ENCODE data around the gene GCAT. TPM values are rescaled to one million over a fixed set of nuclear protein-coding genes. Genes with fewer than 3 reads are reported as not detected.

GCAT gene
- total RNA-seq, 1 donor from 2014 or later = 14.3 TPM

DNA sequence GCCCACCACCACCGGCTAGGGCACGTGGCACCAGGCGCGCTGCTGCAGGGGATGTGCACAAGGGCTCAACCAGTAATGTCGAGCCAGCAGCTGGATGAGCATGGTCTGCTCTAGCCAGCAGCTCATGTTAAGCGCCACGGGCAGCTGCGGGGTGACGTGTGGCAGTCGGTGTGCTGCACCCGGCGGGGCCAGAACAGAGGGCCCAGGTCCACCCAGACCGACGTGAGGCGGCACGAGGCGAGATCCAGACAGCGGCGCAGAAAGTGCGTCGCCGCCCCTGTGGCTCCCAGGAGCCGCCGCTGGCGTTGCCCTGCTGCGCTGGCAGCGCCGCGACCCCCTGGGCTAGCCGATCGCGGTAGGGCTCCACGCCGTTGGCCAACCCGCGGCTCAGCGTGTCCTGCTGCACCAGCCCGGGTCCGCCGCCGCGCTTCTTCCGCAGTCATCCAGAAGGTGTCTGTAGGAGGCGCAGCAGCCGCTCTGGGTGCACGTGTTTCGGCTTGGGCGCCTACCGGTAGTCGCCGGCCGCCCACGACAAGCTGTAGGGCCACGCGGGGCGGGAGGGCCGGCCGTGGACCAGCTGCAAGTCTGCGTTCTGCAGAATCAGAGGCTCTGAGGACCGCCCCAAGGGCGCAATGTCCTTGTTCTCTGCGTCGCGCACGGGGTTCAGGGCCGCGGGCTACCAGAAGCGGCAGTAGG is 10.8 kb downstream of the GCAT start:
- no peak overlapping the region for H3K4me3 Mint-ChIP-seq (ENCODE audit: unreplicated experiment)
- peaks cover 4% of the 10 kb centered on the region for H3K36me3 Mint-ChIP-seq (ENCODE audit: low read depth, unreplicated experiment)
- DNase-seq (ENCODE audit: low read depth) (peak; percentile 45), FAIRE-seq (no peak)
- H3K27ac Mint-ChIP-seq (ENCODE audit: unreplicated experiment) = no peak overlapping the region
- Histone ChIP-seq H3K9ac (ENCODE audit: low read length) (no peak overlapping the region), H4K20me1 (ENCODE audit: insufficient read depth, low read length) (no peaks in the 10 kb centered on the region), H3K36me3 (ENCODE audit: insufficient read depth, low read length) (no peaks in the 10 kb centered on the region), H3K27ac (ENCODE audit: low read depth, low read length) (no peak overlapping the region), H3K9me3 (ENCODE audit: insufficient read depth, low read depth, low read length) (no peaks in the 10 kb centered on the region), H3K4me2 (ENCODE audit: low read length) (peak overlapping the region; percentile 85), H3K4me3 (ENCODE audit: insufficient read depth, low read depth, low read length) (peak overlapping the region; percentile 20), H3K4me1 (ENCODE audit: insufficient read depth, low read length) (peaks cover 18% of the 10 kb centered on the region), H3K27me3 (ENCODE audit: insufficient read depth, low read length) (peaks cover 13% of the 10 kb centered on the region), H2AFZ (ENCODE audit: low read depth, low read length) (peak overlapping the region; percentile 75), H3K79me2 (ENCODE audit: insufficient read depth, low read length) (no peaks in the 10 kb centered on the region)
- TF ChIP-seq, protein P1, sequence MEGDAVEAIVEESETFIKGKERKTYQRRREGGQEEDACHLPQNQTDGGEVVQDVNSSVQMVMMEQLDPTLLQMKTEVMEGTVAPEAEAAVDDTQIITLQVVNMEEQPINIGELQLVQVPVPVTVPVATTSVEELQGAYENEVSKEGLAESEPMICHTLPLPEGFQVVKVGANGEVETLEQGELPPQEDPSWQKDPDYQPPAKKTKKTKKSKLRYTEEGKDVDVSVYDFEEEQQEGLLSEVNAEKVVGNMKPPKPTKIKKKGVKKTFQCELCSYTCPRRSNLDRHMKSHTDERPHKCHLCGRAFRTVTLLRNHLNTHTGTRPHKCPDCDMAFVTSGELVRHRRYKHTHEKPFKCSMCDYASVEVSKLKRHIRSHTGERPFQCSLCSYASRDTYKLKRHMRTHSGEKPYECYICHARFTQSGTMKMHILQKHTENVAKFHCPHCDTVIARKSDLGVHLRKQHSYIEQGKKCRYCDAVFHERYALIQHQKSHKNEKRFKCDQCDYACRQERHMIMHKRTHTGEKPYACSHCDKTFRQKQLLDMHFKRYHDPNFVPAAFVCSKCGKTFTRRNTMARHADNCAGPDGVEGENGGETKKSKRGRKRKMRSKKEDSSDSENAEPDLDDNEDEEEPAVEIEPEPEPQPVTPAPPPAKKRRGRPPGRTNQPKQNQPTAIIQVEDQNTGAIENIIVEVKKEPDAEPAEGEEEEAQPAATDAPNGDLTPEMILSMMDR (IDR thresholded peaks at IDR 0.05; ENCODE audit: insufficient read depth, low read depth, low read length) = no peak
- TF ChIP-seq EZH2 (IDR thresholded peaks at IDR 0.05; ENCODE audit: insufficient read depth, low read length) = no peak
- H3K27me3 Mint-ChIP-seq (ENCODE audit: low read depth, unreplicated experiment) = peaks cover 29% of the 10 kb centered on the region
- peaks cover 2% of the 10 kb centered on the region for H3K4me1 Mint-ChIP-seq (ENCODE audit: low read depth, unreplicated experiment)
- no peaks in the 10 kb centered on the region for H3K9me3 Mint-ChIP-seq (ENCODE audit: unreplicated experiment)

DNA sequence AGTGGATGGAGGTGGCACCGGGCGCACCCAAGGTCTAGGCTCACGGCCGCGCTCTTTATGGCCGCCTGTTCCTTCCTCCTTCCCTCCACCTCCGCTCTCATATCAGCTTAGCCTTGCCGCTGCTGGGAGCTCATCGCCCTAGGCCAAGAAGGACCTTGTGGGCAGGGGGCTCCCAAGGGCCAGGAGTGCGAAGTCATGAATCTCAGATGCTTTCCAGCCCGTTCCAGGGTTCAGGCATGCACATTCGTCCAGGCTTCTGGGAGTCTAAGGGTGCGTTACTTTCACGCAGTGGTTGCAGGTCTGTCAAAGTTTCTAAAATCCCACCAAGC is 11.3 kb downstream of the GCAT start:
- H3K4me2 ChIP-seq (ENCODE audit: low read length) = peak overlapping the region; percentile 85
- H4K20me1 ChIP-seq (ENCODE audit: insufficient read depth, low read length) = no peaks in the 10 kb centered on the region
- H3K4me3 Mint-ChIP-seq (ENCODE audit: unreplicated experiment) = no peak overlapping the region
- H3K9me3 ChIP-seq (ENCODE audit: insufficient read depth, low read depth, low read length) = no peaks in the 10 kb centered on the region
- FAIRE-seq = no peak
- H3K27me3 Mint-ChIP-seq (ENCODE audit: low read depth, unreplicated experiment) = peaks cover 34% of the 10 kb centered on the region
- H3K79me2 ChIP-seq (ENCODE audit: insufficient read depth, low read length) = no peaks in the 10 kb centered on the region
- no peak overlapping the region for H3K27ac Mint-ChIP-seq (ENCODE audit: unreplicated experiment)
- H2AFZ ChIP-seq (ENCODE audit: low read depth, low read length) = peak overlapping the region; percentile 75
- peaks cover 2% of the 10 kb centered on the region for H3K4me1 Mint-ChIP-seq (ENCODE audit: low read depth, unreplicated experiment)
- TF ChIP-seq, protein P1 (IDR thresholded peaks at IDR 0.05; ENCODE audit: insufficient read depth, low read depth, low read length) = no peak
- TF ChIP-seq EZH2 (IDR thresholded peaks at IDR 0.05; ENCODE audit: insufficient read depth, low read length) = no peak
- peaks cover 16% of the 10 kb centered on the region for H3K27me3 ChIP-seq (ENCODE audit: insufficient read depth, low read length)
- no peaks in the 10 kb centered on the region for H3K36me3 ChIP-seq (ENCODE audit: insufficient read depth, low read length)
- DNase-seq (ENCODE audit: low read depth) = no peak
- peaks cover 18% of the 10 kb centered on the region for H3K4me1 ChIP-seq (ENCODE audit: insufficient read depth, low read length)
- H3K4me3 ChIP-seq (ENCODE audit: insufficient read depth, low read depth, low read length) = peak overlapping the region; percentile 20
- H3K9me3 Mint-ChIP-seq (ENCODE audit: unreplicated experiment) = no peaks in the 10 kb centered on the region
- H3K27ac ChIP-seq (ENCODE audit: low read depth, low read length) = no peak overlapping the region
- H3K36me3 Mint-ChIP-seq (ENCODE audit: low read depth, unreplicated experiment) = peaks cover 3% of the 10 kb centered on the region
- H3K9ac ChIP-seq (ENCODE audit: low read length) = no peak overlapping the region

DNA sequence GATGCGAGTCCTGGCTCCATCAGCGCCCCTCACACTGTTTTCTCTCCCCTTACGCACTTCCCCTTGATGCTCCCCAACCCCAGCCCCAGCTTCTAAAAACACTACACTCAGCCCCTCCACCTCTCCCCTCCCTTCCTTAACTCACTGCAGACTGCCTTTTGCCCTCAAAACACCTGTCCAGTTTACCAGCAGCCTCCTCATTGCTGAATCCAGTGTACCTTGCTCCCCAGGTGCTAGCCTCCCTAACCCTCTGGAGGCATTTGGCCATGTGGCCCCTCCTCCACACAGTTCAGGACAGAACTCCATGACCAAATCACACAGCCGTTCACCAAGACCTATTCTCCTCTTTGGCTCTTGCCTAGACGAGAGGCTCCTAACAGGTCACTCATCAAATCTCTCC is 12.6 kb downstream of the GCAT start:
- H3K4me1 Mint-ChIP-seq (ENCODE audit: low read depth, unreplicated experiment) = peaks cover 2% of the 10 kb centered on the region
- H3K4me3 Mint-ChIP-seq (ENCODE audit: unreplicated experiment) = peak overlapping the region; percentile 50
- peaks cover 38% of the 10 kb centered on the region for H3K27me3 Mint-ChIP-seq (ENCODE audit: low read depth, unreplicated experiment)
- no peaks in the 10 kb centered on the region for H3K9me3 Mint-ChIP-seq (ENCODE audit: unreplicated experiment)
- no peak overlapping the region for H2AFZ ChIP-seq (ENCODE audit: low read depth, low read length)
- peaks cover 3% of the 10 kb centered on the region for H3K36me3 Mint-ChIP-seq (ENCODE audit: low read depth, unreplicated experiment)
- no peak overlapping the region for H3K9ac ChIP-seq (ENCODE audit: low read length)
- no peak overlapping the region for H3K4me2 ChIP-seq (ENCODE audit: low read length)
- H3K27me3 ChIP-seq (ENCODE audit: insufficient read depth, low read length) = peaks cover 20% of the 10 kb centered on the region
- FAIRE-seq (no peak), DNase-seq (ENCODE audit: low read depth) (no peak)
- no peaks in the 10 kb centered on the region for H4K20me1 ChIP-seq (ENCODE audit: insufficient read depth, low read length)
- H3K9me3 ChIP-seq (ENCODE audit: insufficient read depth, low read depth, low read length) = no peaks in the 10 kb centered on the region
- no peak overlapping the region for H3K4me3 ChIP-seq (ENCODE audit: insufficient read depth, low read depth, low read length)
- no peak overlapping the region for H3K27ac Mint-ChIP-seq (ENCODE audit: unreplicated experiment)
- peaks cover 22% of the 10 kb centered on the region for H3K4me1 ChIP-seq (ENCODE audit: insufficient read depth, low read length)
- no peak overlapping the region for H3K27ac ChIP-seq (ENCODE audit: low read depth, low read length)
- TF ChIP-seq EZH2 (IDR thresholded peaks at IDR 0.05; ENCODE audit: insufficient read depth, low read length) = no peak
- TF ChIP-seq, protein P1 (IDR thresholded peaks at IDR 0.05; ENCODE audit: insufficient read depth, low read depth, low read length) = no peak
- no peaks in the 10 kb centered on the region for H3K79me2 ChIP-seq (ENCODE audit: insufficient read depth, low read length)
- no peaks in the 10 kb centered on the region for H3K36me3 ChIP-seq (ENCODE audit: insufficient read depth, low read length)
